Effector memory CD4-positive, alpha-beta T cell (primary cell): ENCODE measurements around the gene KRT35.

Experiments
- DNase-seq, 3 donors: peaks; one replicate each; pipeline ENCODE4 v3.0.0-alpha.2; 2020
- H3K27ac ChIP-seq: 2 replicates; pipeline ENCODE4 v1.7.0; 2013; ENCODE audit warnings: mild to moderate bottlenecking, low read length, moderate library complexity; ENCODE audit not compliant: insufficient read depth, poor library complexity, severe bottlenecking
- H3K27me3 ChIP-seq: replicated peaks from 2 replicates; pipeline ENCODE4 v1.7.0; 2013; ENCODE audit warnings: mild to moderate bottlenecking, low read length; ENCODE audit not compliant: insufficient read depth, control insufficient read depth, poor library complexity, severe bottlenecking
- H3K36me3 ChIP-seq: 2 replicates; pipeline ENCODE4 v1.7.0; 2013; ENCODE audit warnings: mild to moderate bottlenecking, low read length, moderate library complexity; ENCODE audit not compliant: control insufficient read depth, insufficient read depth
- H3K4me1 ChIP-seq: 2 replicates; pipeline ENCODE4 v1.7.0; 2013; ENCODE audit warnings: low read length, mild to moderate bottlenecking; ENCODE audit not compliant: control insufficient read depth, insufficient read depth, poor library complexity, severe bottlenecking
- H3K4me3 ChIP-seq: 2 replicates; pipeline ENCODE4 v1.7.0; 2013; ENCODE audit warnings: low read length, low read depth, mild to moderate bottlenecking; ENCODE audit not compliant: insufficient read depth, poor library complexity, severe bottlenecking
- H3K9me3 ChIP-seq: 2 replicates; pipeline ENCODE4 v1.7.0; 2013; ENCODE audit warnings: mild to moderate bottlenecking, low read length, moderate library complexity; ENCODE audit not compliant: control insufficient read depth

KRT35 gene

DNA sequence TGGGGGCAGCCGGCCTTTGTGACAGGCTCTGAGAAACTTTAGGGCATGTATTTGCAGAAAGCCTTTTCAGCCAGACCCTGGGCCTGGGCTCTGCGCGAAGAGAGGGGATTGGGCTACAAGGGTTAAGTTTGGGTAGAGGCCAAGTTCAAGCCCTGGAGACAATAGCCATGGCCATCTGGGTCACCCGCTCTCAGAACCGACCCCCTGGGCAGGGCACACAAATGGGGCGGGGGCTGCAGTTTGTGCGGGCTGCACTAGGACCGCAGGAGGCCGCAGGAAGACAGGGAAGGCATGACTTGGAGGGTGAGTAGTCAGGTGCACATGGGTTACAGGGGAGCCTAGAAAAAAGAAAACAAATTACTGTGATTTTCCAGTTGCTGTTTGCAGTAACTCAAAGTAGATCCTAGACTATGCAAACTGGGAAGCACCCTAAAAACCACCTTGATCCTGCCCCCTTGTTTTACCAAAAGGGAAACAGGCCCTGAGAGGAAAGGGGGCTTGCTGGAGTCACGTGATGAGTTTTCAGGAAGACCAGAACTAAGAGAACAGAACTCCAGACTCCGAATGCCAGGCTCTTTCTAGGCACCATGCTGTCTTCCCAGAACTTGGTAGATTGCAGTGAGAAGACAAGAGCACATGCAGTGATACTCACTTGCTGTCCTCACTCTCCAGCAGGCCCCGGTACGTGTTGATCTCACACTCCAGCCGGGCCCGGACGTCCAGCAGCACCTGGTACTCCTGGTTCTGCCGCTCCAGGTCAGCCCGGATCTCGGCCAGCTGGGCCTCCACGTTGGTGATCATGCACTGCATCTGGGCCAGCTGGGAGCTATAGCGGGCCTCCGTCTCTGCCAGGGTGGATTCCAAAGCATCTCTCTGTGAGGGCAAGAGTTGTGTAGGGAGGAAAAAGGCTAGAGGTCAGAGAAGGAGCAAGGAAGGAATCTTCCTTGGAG, 3.8 kb downstream of the KRT35 start:
- Histone ChIP-seq H3K27ac (no peak overlapping the region), H3K9me3 (no peaks in the 10 kb centered on the region), H3K27me3 (no peaks in the 10 kb centered on the region), H3K4me3 (no peak overlapping the region), H3K36me3 (no peaks in the 10 kb centered on the region), H3K4me1 (no peaks in the 10 kb centered on the region)
- no peak for DNase-seq

DNA sequence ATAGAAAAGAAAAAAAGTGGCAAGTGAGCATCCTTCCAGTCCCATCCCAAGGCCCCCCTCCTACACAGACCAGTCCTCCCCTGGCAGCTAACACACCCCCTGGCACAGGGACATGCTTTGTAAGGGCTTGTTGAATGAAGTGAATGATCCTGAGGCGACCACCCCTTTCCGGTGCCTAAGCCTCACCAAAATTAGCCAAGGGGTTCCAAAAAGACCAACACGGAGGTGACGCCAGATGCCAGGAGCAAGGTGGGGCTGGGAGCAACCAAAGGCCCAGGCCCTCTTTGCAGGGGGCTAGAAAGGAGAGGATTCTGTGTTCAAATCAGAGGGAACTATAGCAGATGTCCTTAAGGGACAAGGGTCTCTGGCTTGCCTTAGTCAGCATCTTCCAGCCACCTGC, 5.5 kb downstream of the KRT35 start:
- no peak for DNase-seq
- no peaks in the 10 kb centered on the region for H3K36me3 ChIP-seq
- no peak overlapping the region for H3K27ac ChIP-seq
- H3K9me3 ChIP-seq, result no peaks in the 10 kb centered on the region
- H3K4me1 ChIP-seq, result no peaks in the 10 kb centered on the region
- no peaks in the 10 kb centered on the region for H3K27me3 ChIP-seq
- H3K4me3 ChIP-seq, result no peak overlapping the region

DNA sequence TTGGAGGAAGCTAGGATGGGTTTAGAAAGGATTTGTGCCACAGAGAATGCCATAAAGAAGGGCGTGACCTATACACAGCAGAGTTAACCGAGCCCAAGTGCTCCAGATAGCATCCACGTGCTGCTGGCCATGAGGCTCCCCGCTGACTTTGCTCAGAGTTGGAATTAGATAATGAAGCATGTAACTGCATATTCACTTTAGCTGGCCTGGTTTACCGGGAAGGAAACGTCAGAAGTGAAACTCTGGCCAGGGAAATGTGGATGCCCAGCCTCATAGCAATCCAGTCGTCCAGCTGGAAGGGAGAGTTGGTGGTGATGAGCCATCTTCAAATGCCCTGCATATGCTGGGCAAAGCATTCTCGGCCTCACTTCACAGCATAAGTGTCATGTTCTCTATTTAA, 6.1 kb downstream of the KRT35 start:
- DNase-seq, result no peak
- H3K9me3 ChIP-seq, result no peaks in the 10 kb centered on the region
- H3K4me3 ChIP-seq, result no peak overlapping the region
- no peak overlapping the region for H3K27ac ChIP-seq
- no peaks in the 10 kb centered on the region for H3K27me3 ChIP-seq
- H3K36me3 ChIP-seq, result no peaks in the 10 kb centered on the region
- H3K4me1 ChIP-seq, result no peaks in the 10 kb centered on the region

DNA sequence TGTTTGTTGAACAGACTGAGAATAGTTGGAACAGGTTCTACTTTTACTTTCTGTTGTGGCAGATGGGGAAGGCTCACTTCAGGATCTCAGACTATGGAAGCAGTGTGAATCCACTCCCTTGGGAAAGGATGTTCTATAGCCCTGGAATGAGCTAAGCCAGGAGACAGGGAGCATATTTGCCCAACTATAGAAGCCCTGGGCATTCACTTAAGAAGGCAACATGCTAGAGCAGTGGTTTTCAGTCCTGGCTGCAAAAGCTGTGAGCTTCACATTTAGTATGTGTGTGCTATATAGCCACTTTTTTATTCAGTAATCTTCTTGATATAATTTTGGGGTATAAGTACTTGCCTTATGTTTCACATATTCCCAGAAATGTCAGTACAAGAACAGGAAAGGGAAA, 12.6 kb downstream of the KRT35 start:
- no peaks in the 10 kb centered on the region for H3K9me3 ChIP-seq
- no peaks in the 10 kb centered on the region for H3K4me1 ChIP-seq
- no peaks in the 10 kb centered on the region for H3K36me3 ChIP-seq
- no peaks in the 10 kb centered on the region for H3K27me3 ChIP-seq
- no peak overlapping the region for H3K27ac ChIP-seq
- H3K4me3 ChIP-seq, result no peak overlapping the region
- no peak for DNase-seq

DNA sequence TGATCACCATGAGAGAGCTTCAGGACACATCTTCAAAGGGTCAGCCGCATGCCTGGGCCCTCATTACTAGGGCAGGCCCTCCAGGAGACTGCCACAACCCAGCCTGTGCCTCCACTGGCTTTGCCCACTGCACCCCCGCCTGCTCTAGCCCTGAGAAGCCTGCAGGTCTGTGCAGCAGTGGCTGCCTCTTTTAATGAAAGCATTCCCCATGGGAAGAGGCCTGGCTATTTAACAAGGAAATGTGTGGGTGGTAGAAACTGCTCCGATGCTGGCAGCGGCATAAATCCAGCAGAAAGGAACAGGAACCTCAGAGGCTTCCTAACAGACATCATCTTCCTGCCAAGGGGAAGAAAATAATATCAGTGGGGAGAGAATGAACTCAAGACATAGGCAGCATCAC, 13.4 kb downstream of the KRT35 start:
- DNase-seq, result no peak

DNA sequence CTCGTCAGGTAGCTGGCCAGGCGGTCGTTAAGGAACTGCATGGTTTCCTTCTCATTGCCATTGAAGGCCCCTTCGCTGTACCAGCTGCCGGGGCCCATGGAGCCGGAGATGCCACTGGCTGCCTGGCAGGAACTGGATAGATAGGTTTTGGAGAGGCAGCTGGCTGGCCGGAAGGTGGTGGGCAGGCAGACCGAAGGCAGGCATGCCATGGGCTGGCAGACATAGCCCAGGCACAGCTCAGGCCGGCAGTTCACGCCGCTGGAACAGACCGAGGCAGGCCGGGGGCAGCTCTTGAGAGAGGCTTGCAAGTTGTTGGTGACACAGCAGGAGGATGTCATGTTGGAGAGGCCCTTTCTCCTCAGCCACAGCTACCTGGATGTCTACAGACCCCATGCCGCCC, 14.0 kb downstream of the KRT35 start, which contains the start of gene KRT32:
TSS of gene KRT32 (minus strand) at position 399 of the 400 bp plus-strand sequence. CDS start at position 338, 61 bp downstream.
- H3K27me3 ChIP-seq, result no peaks in the 10 kb centered on the region
- no peaks in the 10 kb centered on the region for H3K36me3 ChIP-seq
- no peaks in the 10 kb centered on the region for H3K9me3 ChIP-seq
- DNase-seq, result no peak
- no peak within 1 kb of the TSS for H3K4me3 ChIP-seq
- no peak within 1 kb of the TSS for H3K27ac ChIP-seq
- no peaks in the 10 kb centered on the region for H3K4me1 ChIP-seq

More for the DNA sequence above, 13.4 kb downstream of the KRT35 start:
- H3K27ac ChIP-seq, result no peak overlapping the region
- no peaks in the 10 kb centered on the region for H3K4me1 ChIP-seq
- H3K4me3 ChIP-seq, result no peak overlapping the region
- H3K36me3 ChIP-seq, result no peaks in the 10 kb centered on the region
- no peaks in the 10 kb centered on the region for H3K9me3 ChIP-seq
- H3K27me3 ChIP-seq, result no peaks in the 10 kb centered on the region

DNA sequence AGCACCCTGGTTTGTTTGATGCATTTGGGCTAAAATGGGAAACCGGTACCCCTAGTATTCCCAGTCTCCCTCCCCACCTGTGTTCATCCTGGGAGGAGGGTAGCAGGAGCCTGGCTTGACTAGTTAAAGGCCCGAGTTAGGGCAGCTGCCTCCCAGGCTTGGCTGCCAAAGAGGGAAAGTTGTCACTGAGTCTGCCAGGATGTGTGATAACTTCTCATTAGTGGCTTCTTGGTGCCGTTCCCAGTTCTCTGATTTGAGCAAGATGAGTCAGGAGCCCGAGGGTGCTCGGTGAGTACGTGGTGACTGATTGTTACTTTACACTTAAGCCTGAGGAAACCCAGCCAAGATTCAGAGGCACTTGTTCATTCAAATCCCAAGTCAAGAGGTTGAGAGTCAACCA, 16.3 kb downstream of the KRT35 start:
- H3K4me3 ChIP-seq, result no peak overlapping the region
- H3K27ac ChIP-seq, result no peak overlapping the region
- H3K9me3 ChIP-seq, result no peaks in the 10 kb centered on the region
- no peaks in the 10 kb centered on the region for H3K4me1 ChIP-seq
- H3K27me3 ChIP-seq, result no peaks in the 10 kb centered on the region
- DNase-seq, result no peak
- no peaks in the 10 kb centered on the region for H3K36me3 ChIP-seq

DNA sequence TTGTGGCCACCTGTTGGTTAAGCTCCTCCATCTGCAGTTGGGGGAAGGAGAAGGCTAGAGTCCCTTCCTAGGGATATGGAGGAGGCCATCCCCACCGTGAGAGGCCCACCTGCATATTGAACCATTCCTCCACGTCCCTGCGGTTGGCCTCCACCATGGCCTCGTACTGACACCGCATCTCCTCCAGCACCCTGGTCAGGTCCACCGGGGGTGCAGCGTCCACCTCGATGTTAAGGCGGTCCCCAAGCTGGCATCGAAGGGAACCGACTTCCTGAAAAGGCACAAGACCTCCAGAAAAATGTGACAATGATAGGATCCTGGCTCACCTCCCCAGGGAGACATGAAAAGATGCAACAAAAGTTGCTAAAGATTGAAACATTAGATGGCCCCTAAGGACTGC, 16.8 kb downstream of the KRT35 start:
- Histone ChIP-seq H3K4me1 (no peaks in the 10 kb centered on the region), H3K27ac (no peak overlapping the region), H3K36me3 (no peaks in the 10 kb centered on the region), H3K9me3 (no peaks in the 10 kb centered on the region), H3K4me3 (no peak overlapping the region), H3K27me3 (no peaks in the 10 kb centered on the region)
- no peak for DNase-seq

DNA sequence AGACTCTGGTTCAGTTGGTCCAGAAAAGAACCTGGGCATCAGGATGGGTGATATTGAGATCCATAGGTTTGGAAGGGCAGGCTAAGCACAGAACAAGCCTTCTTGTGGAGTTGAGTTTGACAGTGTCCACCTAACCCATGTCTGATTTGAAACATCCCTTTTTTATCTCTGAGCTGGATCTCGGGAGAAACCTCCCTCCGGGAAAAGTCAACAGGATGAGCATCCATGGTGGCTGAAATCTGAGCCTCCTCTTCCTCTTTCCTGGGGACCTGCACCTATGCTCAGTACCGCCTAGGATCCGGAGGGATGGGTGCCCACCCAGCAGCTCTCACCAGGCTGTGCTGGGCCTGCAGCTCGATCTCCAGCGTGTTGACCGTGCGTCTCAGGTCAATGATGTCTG, 17.2 kb downstream of the KRT35 start:
- H3K4me3 ChIP-seq, result no peak overlapping the region
- H3K4me1 ChIP-seq, result no peaks in the 10 kb centered on the region
- H3K27ac ChIP-seq, result no peak overlapping the region
- H3K27me3 ChIP-seq, result no peaks in the 10 kb centered on the region
- no peaks in the 10 kb centered on the region for H3K36me3 ChIP-seq
- no peak for DNase-seq
- no peaks in the 10 kb centered on the region for H3K9me3 ChIP-seq

DNA sequence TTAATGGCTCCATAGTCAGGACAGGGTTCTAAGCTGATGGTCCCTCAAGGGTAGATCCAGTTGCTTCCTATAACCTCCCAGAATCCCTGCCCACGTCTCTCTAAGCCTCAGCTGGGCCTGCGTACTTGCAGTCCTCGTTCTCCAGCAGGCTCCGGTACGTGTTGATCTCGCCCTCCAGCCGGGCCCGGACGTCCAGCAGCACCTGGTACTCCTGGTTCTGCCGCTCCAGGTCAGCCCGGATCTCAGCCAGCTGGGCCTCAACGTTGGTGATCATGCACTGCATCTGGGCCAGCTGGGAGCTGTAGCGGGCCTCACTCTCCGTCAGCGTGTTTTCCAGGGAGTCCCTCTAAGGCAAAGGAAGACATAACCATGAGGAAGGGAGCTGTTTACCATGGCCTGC, 18.2 kb downstream of the KRT35 start:
- H3K36me3 ChIP-seq, result no peaks in the 10 kb centered on the region
- no peak overlapping the region for H3K4me3 ChIP-seq
- DNase-seq, result no peak
- H3K27me3 ChIP-seq, result no peaks in the 10 kb centered on the region
- H3K27ac ChIP-seq, result no peak overlapping the region
- no peaks in the 10 kb centered on the region for H3K4me1 ChIP-seq
- no peaks in the 10 kb centered on the region for H3K9me3 ChIP-seq
